ENCODE data around the gene TBCK.

Gene TBCK

GRCh38 chr4:106079616-106080015, 236.4 kb downstream of the TBCK start:
- DNase-seq: no peak
- H3K9ac ChIP-seq (ENCODE audit: low read length): no peak overlapping the region
- no peak overlapping the region for H3K56ac ChIP-seq (ENCODE audit: low read length)
- H2AK5ac ChIP-seq (ENCODE audit: low read length): no peak overlapping the region
- no peak overlapping the region for H3K4me2 ChIP-seq (ENCODE audit: low read length)
- no peaks in the 10 kb centered on the region for H3K4me1 ChIP-seq (ENCODE audit: control insufficient read depth, low read depth, low read length)
- H2BK5ac ChIP-seq (ENCODE audit: low read length): no peak overlapping the region
- no peak overlapping the region for H3K27ac ChIP-seq (ENCODE audit: low read depth, low read length)
- H3K79me2 ChIP-seq (ENCODE audit: control insufficient read depth, insufficient read depth, low read length): no peaks in the 10 kb centered on the region
- H3K27me3 ChIP-seq (ENCODE audit: insufficient read depth, low read length, poor library complexity): no peaks in the 10 kb centered on the region
- H3K36me3 ChIP-seq (ENCODE audit: control insufficient read depth, insufficient read depth, low read length): no peaks in the 10 kb centered on the region
- H2BK15ac ChIP-seq (replicated peaks; ENCODE audit: low read depth): no peak overlapping the region
- no peaks in the 10 kb centered on the region for H3K79me1 ChIP-seq (ENCODE audit: low read length)
- H2BK120ac ChIP-seq (ENCODE audit: low read depth, low read length): no peak overlapping the region
- no CpG with 5 or more reads among the region's 2 CpGs for WGBS (ENCODE audit: extremely low coverage, insufficient coverage, low lambda C conversion rate)
- no peak overlapping the region for H4K8ac ChIP-seq (ENCODE audit: low read depth, low read length)
- H3K4me3 ChIP-seq (ENCODE audit: low read length): no peak overlapping the region
- H4K5ac ChIP-seq (ENCODE audit: low read length): no peak overlapping the region
- H3K18ac ChIP-seq (ENCODE audit: low read length): no peak overlapping the region
- H3K4ac ChIP-seq (ENCODE audit: low read depth, low read length): no peak overlapping the region
- no peak overlapping the region for H3K23ac ChIP-seq (ENCODE audit: low read length)

- H3K4me3 ChIP-seq (ENCODE audit: low read length): no peak overlapping the region
- H3K4ac ChIP-seq (ENCODE audit: low read depth, low read length): no peak overlapping the region
- H3K23ac ChIP-seq (ENCODE audit: low read length): no peak overlapping the region
- no peak overlapping the region for H2BK15ac ChIP-seq (replicated peaks; ENCODE audit: low read depth)
- H3K9ac ChIP-seq (ENCODE audit: low read length): no peak overlapping the region
- H3K27ac ChIP-seq (ENCODE audit: low read depth, low read length): no peak overlapping the region
- H2BK5ac ChIP-seq (ENCODE audit: low read length): no peak overlapping the region
- WGBS (ENCODE audit: extremely low coverage, insufficient coverage, low lambda C conversion rate): no CpG with 5 or more reads among the region's 1 CpG
- H2BK120ac ChIP-seq (ENCODE audit: low read depth, low read length): no peak overlapping the region
- H4K8ac ChIP-seq (ENCODE audit: low read depth, low read length): no peak overlapping the region
- H3K56ac ChIP-seq (ENCODE audit: low read length): no peak overlapping the region
- no peaks in the 10 kb centered on the region for H3K36me3 ChIP-seq (ENCODE audit: control insufficient read depth, insufficient read depth, low read length)
- DNase-seq: no peak
- no peak overlapping the region for H2AK5ac ChIP-seq (ENCODE audit: low read length)
- no peaks in the 10 kb centered on the region for H3K79me2 ChIP-seq (ENCODE audit: control insufficient read depth, insufficient read depth, low read length)
- no peak overlapping the region for H4K5ac ChIP-seq (ENCODE audit: low read length)
- no peaks in the 10 kb centered on the region for H3K4me1 ChIP-seq (ENCODE audit: control insufficient read depth, low read depth, low read length)
- no peak overlapping the region for H3K4me2 ChIP-seq (ENCODE audit: low read length)
- no peaks in the 10 kb centered on the region for H3K79me1 ChIP-seq (ENCODE audit: low read length)
- H3K18ac ChIP-seq (ENCODE audit: low read length): no peak overlapping the region
- no peaks in the 10 kb centered on the region for H3K27me3 ChIP-seq (ENCODE audit: insufficient read depth, low read length, poor library complexity)
Observed at GRCh38 chr4:106065018-106065417, 251.0 kb downstream of the TBCK start.

GRCh38 chr4:106063009-106063408, 253.0 kb downstream of the TBCK start:
- no peaks in the 10 kb centered on the region for H3K79me2 ChIP-seq (ENCODE audit: control insufficient read depth, insufficient read depth, low read length)
- H3K9ac ChIP-seq (ENCODE audit: low read length): no peak overlapping the region
- no peak overlapping the region for H2AK5ac ChIP-seq (ENCODE audit: low read length)
- no peak overlapping the region for H2BK5ac ChIP-seq (ENCODE audit: low read length)
- no peak overlapping the region for H2BK15ac ChIP-seq (replicated peaks; ENCODE audit: low read depth)
- H3K27ac ChIP-seq (ENCODE audit: low read depth, low read length): no peak overlapping the region
- no peaks in the 10 kb centered on the region for H3K27me3 ChIP-seq (ENCODE audit: insufficient read depth, low read length, poor library complexity)
- H3K36me3 ChIP-seq (ENCODE audit: control insufficient read depth, insufficient read depth, low read length): no peaks in the 10 kb centered on the region
- DNase-seq: no peak
- no peak overlapping the region for H3K23ac ChIP-seq (ENCODE audit: low read length)
- no peak overlapping the region for H4K8ac ChIP-seq (ENCODE audit: low read depth, low read length)
- H3K56ac ChIP-seq (ENCODE audit: low read length): no peak overlapping the region
- H3K18ac ChIP-seq (ENCODE audit: low read length): no peak overlapping the region
- no peak overlapping the region for H2BK120ac ChIP-seq (ENCODE audit: low read depth, low read length)
- no peaks in the 10 kb centered on the region for H3K4me1 ChIP-seq (ENCODE audit: control insufficient read depth, low read depth, low read length)
- no peak overlapping the region for H3K4me3 ChIP-seq (ENCODE audit: low read length)
- H3K4ac ChIP-seq (ENCODE audit: low read depth, low read length): no peak overlapping the region
- no peaks in the 10 kb centered on the region for H3K79me1 ChIP-seq (ENCODE audit: low read length)
- no peak overlapping the region for H4K5ac ChIP-seq (ENCODE audit: low read length)
- no peak overlapping the region for H3K4me2 ChIP-seq (ENCODE audit: low read length)
- no CpG with 5 or more reads among the region's 3 CpGs for WGBS (ENCODE audit: extremely low coverage, insufficient coverage, low lambda C conversion rate)

GRCh38 chr4:106062452-106062875, 253.5 kb downstream of the TBCK start:
- no peak overlapping the region for H2BK120ac ChIP-seq (ENCODE audit: low read depth, low read length)
- no peak overlapping the region for H3K9ac ChIP-seq (ENCODE audit: low read length)
- no peak overlapping the region for H3K18ac ChIP-seq (ENCODE audit: low read length)
- H3K36me3 ChIP-seq (ENCODE audit: control insufficient read depth, insufficient read depth, low read length): no peaks in the 10 kb centered on the region
- H3K4me3 ChIP-seq (ENCODE audit: low read length): no peak overlapping the region
- no peak overlapping the region for H3K27ac ChIP-seq (ENCODE audit: low read depth, low read length)
- no peak overlapping the region for H3K4ac ChIP-seq (ENCODE audit: low read depth, low read length)
- H2BK5ac ChIP-seq (ENCODE audit: low read length): no peak overlapping the region
- no CpG with 5 or more reads among the region's 1 CpG for WGBS (ENCODE audit: extremely low coverage, insufficient coverage, low lambda C conversion rate)
- DNase-seq: peak; percentile 19
- no peaks in the 10 kb centered on the region for H3K27me3 ChIP-seq (ENCODE audit: insufficient read depth, low read length, poor library complexity)
- H2BK15ac ChIP-seq (replicated peaks; ENCODE audit: low read depth): no peak overlapping the region
- H3K4me2 ChIP-seq (ENCODE audit: low read length): no peak overlapping the region
- no peak overlapping the region for H4K5ac ChIP-seq (ENCODE audit: low read length)
- H3K4me1 ChIP-seq (ENCODE audit: control insufficient read depth, low read depth, low read length): no peaks in the 10 kb centered on the region
- no peaks in the 10 kb centered on the region for H3K79me2 ChIP-seq (ENCODE audit: control insufficient read depth, insufficient read depth, low read length)
- no peak overlapping the region for H2AK5ac ChIP-seq (ENCODE audit: low read length)
- no peak overlapping the region for H4K8ac ChIP-seq (ENCODE audit: low read depth, low read length)
- H3K56ac ChIP-seq (ENCODE audit: low read length): no peak overlapping the region
- no peak overlapping the region for H3K23ac ChIP-seq (ENCODE audit: low read length)
- H3K79me1 ChIP-seq (ENCODE audit: low read length): no peaks in the 10 kb centered on the region

- Histone ChIP-seq H3K79me2 (ENCODE audit: control insufficient read depth, insufficient read depth, low read length) (no peaks in the 10 kb centered on the region), H3K4ac (ENCODE audit: low read depth, low read length) (no peak overlapping the region), H3K23ac (ENCODE audit: low read length) (no peak overlapping the region), H2BK120ac (ENCODE audit: low read depth, low read length) (no peak overlapping the region), H3K4me3 (ENCODE audit: low read length) (no peak overlapping the region), H3K56ac (ENCODE audit: low read length) (no peak overlapping the region), H3K4me2 (ENCODE audit: low read length) (no peak overlapping the region), H3K27ac (ENCODE audit: low read depth, low read length) (no peak overlapping the region), H3K18ac (ENCODE audit: low read length) (no peak overlapping the region), H2BK15ac (replicated peaks; ENCODE audit: low read depth) (no peak overlapping the region), H3K4me1 (ENCODE audit: control insufficient read depth, low read depth, low read length) (no peaks in the 10 kb centered on the region), H4K5ac (ENCODE audit: low read length) (no peak overlapping the region), H3K79me1 (ENCODE audit: low read length) (no peaks in the 10 kb centered on the region), H2AK5ac (ENCODE audit: low read length) (no peak overlapping the region), H3K36me3 (ENCODE audit: control insufficient read depth, insufficient read depth, low read length) (no peaks in the 10 kb centered on the region), H3K9ac (ENCODE audit: low read length) (no peak overlapping the region), H2BK5ac (ENCODE audit: low read length) (no peak overlapping the region), H4K8ac (ENCODE audit: low read depth, low read length) (no peak overlapping the region), H3K27me3 (ENCODE audit: insufficient read depth, low read length, poor library complexity) (no peaks in the 10 kb centered on the region)
- no peak for DNase-seq
Observed at GRCh38 chr4:106058921-106059320, 257.1 kb downstream of the TBCK start.

GRCh38 chr4:106056914-106057313, 259.1 kb downstream of the TBCK start:
- no peaks in the 10 kb centered on the region for H3K27me3 ChIP-seq (ENCODE audit: insufficient read depth, low read length, poor library complexity)
- no peaks in the 10 kb centered on the region for H3K79me2 ChIP-seq (ENCODE audit: control insufficient read depth, insufficient read depth, low read length)

More at GRCh38 chr4:106056914-106057313, 259.1 kb downstream of the TBCK start:
- Histone ChIP-seq H3K79me1 (ENCODE audit: low read length) (no peaks in the 10 kb centered on the region), H3K56ac (ENCODE audit: low read length) (no peak overlapping the region), H3K27ac (ENCODE audit: low read depth, low read length) (no peak overlapping the region), H2BK15ac (replicated peaks; ENCODE audit: low read depth) (no peak overlapping the region), H2BK5ac (ENCODE audit: low read length) (no peak overlapping the region), H4K8ac (ENCODE audit: low read depth, low read length) (no peak overlapping the region), H3K4ac (ENCODE audit: low read depth, low read length) (no peak overlapping the region), H3K4me1 (ENCODE audit: control insufficient read depth, low read depth, low read length) (no peaks in the 10 kb centered on the region), H3K4me2 (ENCODE audit: low read length) (no peak overlapping the region), H2AK5ac (ENCODE audit: low read length) (no peak overlapping the region), H3K23ac (ENCODE audit: low read length) (no peak overlapping the region), H4K5ac (ENCODE audit: low read length) (no peak overlapping the region), H3K18ac (ENCODE audit: low read length) (no peak overlapping the region), H3K36me3 (ENCODE audit: control insufficient read depth, insufficient read depth, low read length) (no peaks in the 10 kb centered on the region), H2BK120ac (ENCODE audit: low read depth, low read length) (no peak overlapping the region), H3K9ac (ENCODE audit: low read length) (no peak overlapping the region), H3K4me3 (ENCODE audit: low read length) (no peak overlapping the region)
- DNase-seq: peak; percentile 34

Measured in mesendoderm (in vitro differentiated cells).